DOHH2 (cell line): Measurements from ENCODE around the gene TAS1R2.

Source experiments
- EZH2phosphoT487 ChIP-seq: fragments of 200-600 bp; sonication (generic); IDR thresholded peaks from 2 replicates; pipeline ENCODE4 v1.6.1; 2017; ENCODE audit warnings: borderline replicate concordance, mild to moderate bottlenecking, antibody characterized with exemption, low read length, moderate library complexity, mixed read lengths
- TF ChIP-seq, protein P1 (sequence below): fragments of 200-600 bp; sonication (generic); IDR thresholded peaks from one replicate; pipeline ENCODE4 v1.5.1; 2014; ENCODE audit warnings: antibody characterized with exemption, mild to moderate bottlenecking, low read depth, low read length; ENCODE audit not compliant: poor library complexity, severe bottlenecking

DNA sequence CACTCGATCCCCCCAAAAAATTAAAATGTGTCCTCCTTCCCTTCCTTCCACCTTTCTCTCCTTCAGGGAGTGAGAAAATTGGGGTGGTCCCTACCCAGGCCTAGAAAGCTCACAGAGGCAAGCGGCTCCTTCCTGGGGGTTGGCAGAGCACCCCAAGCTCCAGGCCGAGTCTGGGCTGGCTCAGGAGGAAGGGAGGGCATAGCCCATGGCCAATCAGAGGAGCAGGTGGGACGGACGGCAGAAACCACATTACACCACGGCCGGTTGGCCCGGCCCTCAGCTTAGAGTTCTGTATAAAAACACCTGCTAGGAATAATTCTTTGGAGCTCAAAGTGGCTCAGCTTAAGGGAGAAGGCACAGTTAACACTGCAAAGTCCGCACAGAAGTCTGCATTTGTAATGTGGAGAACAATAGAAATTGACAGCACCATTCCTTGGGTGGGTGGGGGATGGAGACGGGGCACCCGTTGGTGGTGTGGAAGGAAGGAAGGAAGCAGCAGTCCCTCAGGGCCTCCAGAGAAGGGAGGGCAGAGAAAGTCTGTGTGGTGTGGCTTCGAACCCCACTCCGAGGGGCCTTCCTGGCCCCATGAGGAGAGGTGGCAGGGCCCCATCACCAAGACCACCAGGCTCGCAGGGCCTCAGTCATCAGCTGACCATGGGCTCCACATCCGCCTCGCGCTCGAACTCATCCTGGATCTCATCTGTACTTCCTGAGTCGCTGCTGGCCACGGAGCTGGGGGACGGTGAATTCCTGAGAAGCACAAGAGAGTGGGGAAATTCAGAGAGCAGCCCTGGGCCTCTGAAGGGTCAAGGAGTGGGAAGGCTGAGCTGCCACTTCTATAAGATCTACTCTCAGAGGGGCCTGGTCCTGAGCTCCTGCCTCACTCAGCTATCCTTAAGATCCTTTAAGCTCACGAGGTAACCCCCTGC, 48.7 kb upstream of the TAS1R2 start:
- TF ChIP-seq EZH2phosphoT487: no peak
- TF ChIP-seq, protein P1, sequence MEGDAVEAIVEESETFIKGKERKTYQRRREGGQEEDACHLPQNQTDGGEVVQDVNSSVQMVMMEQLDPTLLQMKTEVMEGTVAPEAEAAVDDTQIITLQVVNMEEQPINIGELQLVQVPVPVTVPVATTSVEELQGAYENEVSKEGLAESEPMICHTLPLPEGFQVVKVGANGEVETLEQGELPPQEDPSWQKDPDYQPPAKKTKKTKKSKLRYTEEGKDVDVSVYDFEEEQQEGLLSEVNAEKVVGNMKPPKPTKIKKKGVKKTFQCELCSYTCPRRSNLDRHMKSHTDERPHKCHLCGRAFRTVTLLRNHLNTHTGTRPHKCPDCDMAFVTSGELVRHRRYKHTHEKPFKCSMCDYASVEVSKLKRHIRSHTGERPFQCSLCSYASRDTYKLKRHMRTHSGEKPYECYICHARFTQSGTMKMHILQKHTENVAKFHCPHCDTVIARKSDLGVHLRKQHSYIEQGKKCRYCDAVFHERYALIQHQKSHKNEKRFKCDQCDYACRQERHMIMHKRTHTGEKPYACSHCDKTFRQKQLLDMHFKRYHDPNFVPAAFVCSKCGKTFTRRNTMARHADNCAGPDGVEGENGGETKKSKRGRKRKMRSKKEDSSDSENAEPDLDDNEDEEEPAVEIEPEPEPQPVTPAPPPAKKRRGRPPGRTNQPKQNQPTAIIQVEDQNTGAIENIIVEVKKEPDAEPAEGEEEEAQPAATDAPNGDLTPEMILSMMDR: no peak
